Activated naive CD8-positive, alpha-beta T cell (primary cell): ENCODE results near the gene RSPO3.
"Not testable (repeated sequence)": the region's sequence is repeated elsewhere in the genome, so short reads cannot be mapped to it uniquely, and the experiment has no call there.

Source experiments
- H3K27ac Mint-ChIP-seq: one replicate; pipeline ENCODE4 v1.8.0; 2021; ENCODE audit warnings: mixed read lengths
- H3K27me3 Mint-ChIP-seq: one replicate; pipeline ENCODE4 v1.8.0; 2021; ENCODE audit warnings: mixed read lengths
- H3K36me3 Mint-ChIP-seq: one replicate; pipeline ENCODE4 v1.8.0; 2021; ENCODE audit warnings: mixed read lengths
- H3K4me1 Mint-ChIP-seq: one replicate; pipeline ENCODE4 v1.8.0; 2021; ENCODE audit warnings: low read depth, mixed read lengths
- H3K4me3 Mint-ChIP-seq: one replicate; pipeline ENCODE4 v1.8.0; 2021; ENCODE audit warnings: mild to moderate bottlenecking, mixed read lengths
- H3K9me3 Mint-ChIP-seq: one replicate; pipeline ENCODE4 v1.8.0; 2021; ENCODE audit warnings: low read depth, mixed read lengths

RSPO3 gene

GRCh38 chr6:127195833-127196232 lies 77.4 kb downstream of the RSPO3 start:
- Mint-ChIP-seq H3K4me3 (no peak overlapping the region), H3K36me3 (no peaks in the 10 kb centered on the region), H3K27me3 (peaks cover 8% of the 10 kb centered on the region), H3K4me1 (no peaks in the 10 kb centered on the region), H3K27ac (no peak overlapping the region), H3K9me3 (no peaks in the 10 kb centered on the region)

GRCh38 chr6:127198549-127198948 lies 80.1 kb downstream of the RSPO3 start:
- no peaks in the 10 kb centered on the region for H3K9me3 Mint-ChIP-seq
- H3K27ac Mint-ChIP-seq: no peak overlapping the region
- H3K4me3 Mint-ChIP-seq: no peak overlapping the region
- no peaks in the 10 kb centered on the region for H3K36me3 Mint-ChIP-seq
- no peaks in the 10 kb centered on the region for H3K4me1 Mint-ChIP-seq
- peaks cover 19% of the 10 kb centered on the region for H3K27me3 Mint-ChIP-seq

- H3K9me3 Mint-ChIP-seq: no peaks in the 10 kb centered on the region
- H3K4me3 Mint-ChIP-seq: no peak overlapping the region
- no peaks in the 10 kb centered on the region for H3K36me3 Mint-ChIP-seq
- peaks cover 18% of the 10 kb centered on the region for H3K27me3 Mint-ChIP-seq
- H3K4me1 Mint-ChIP-seq: no peaks in the 10 kb centered on the region
- H3K27ac Mint-ChIP-seq: no peak overlapping the region
Measured at GRCh38 chr6:127199470-127199869, 81.0 kb downstream of the RSPO3 start.

GRCh38 chr6:127200114-127200513 lies 81.6 kb downstream of the RSPO3 start:
- Mint-ChIP-seq H3K36me3 (no peaks in the 10 kb centered on the region), H3K4me1 (no peaks in the 10 kb centered on the region), H3K4me3 (no peak overlapping the region), H3K27ac (no peak overlapping the region), H3K9me3 (no peaks in the 10 kb centered on the region), H3K27me3 (peaks cover 19% of the 10 kb centered on the region)

- no peaks in the 10 kb centered on the region for H3K9me3 Mint-ChIP-seq
- no peaks in the 10 kb centered on the region for H3K4me1 Mint-ChIP-seq
- no peak overlapping the region for H3K27ac Mint-ChIP-seq
- no peak overlapping the region for H3K4me3 Mint-ChIP-seq
- no peaks in the 10 kb centered on the region for H3K36me3 Mint-ChIP-seq
- H3K27me3 Mint-ChIP-seq: peaks cover 18% of the 10 kb centered on the region
Measured at GRCh38 chr6:127201321-127201720, 82.8 kb downstream of the RSPO3 start.

GRCh38 chr6:127202676-127203075 lies 84.2 kb downstream of the RSPO3 start:
- H3K9me3 Mint-ChIP-seq: no peaks in the 10 kb centered on the region
- no peaks in the 10 kb centered on the region for H3K4me1 Mint-ChIP-seq
- H3K27me3 Mint-ChIP-seq: peaks cover 19% of the 10 kb centered on the region
- no peak overlapping the region for H3K4me3 Mint-ChIP-seq
- H3K36me3 Mint-ChIP-seq: no peaks in the 10 kb centered on the region
- no peak overlapping the region for H3K27ac Mint-ChIP-seq

- no peaks in the 10 kb centered on the region for H3K4me1 Mint-ChIP-seq
- H3K27me3 Mint-ChIP-seq: peaks cover 24% of the 10 kb centered on the region
- H3K36me3 Mint-ChIP-seq: no peaks in the 10 kb centered on the region
- no peaks in the 10 kb centered on the region for H3K9me3 Mint-ChIP-seq
- no peak overlapping the region for H3K27ac Mint-ChIP-seq
- H3K4me3 Mint-ChIP-seq: no peak overlapping the region
Measured at GRCh38 chr6:127204281-127204680, 85.8 kb downstream of the RSPO3 start.

GRCh38 chr6:127205036-127205435 lies 86.6 kb downstream of the RSPO3 start:
- Mint-ChIP-seq H3K9me3 (no peaks in the 10 kb centered on the region), H3K4me3 (no peak overlapping the region), H3K27me3 (peaks cover 23% of the 10 kb centered on the region), H3K36me3 (no peaks in the 10 kb centered on the region), H3K27ac (no peak overlapping the region), H3K4me1 (no peaks in the 10 kb centered on the region)

GRCh38 chr6:127206531-127207095 lies 88.1 kb downstream of the RSPO3 start:
- no peak overlapping the region for H3K27ac Mint-ChIP-seq

GRCh38 chr6:127207591-127208120 lies 89.2 kb downstream of the RSPO3 start:
- Mint-ChIP-seq H3K4me3 (no peak overlapping the region), H3K27me3 (peaks cover 25% of the 10 kb centered on the region), H3K4me1 (no peaks in the 10 kb centered on the region), H3K36me3 (no peaks in the 10 kb centered on the region), H3K9me3 (no peaks in the 10 kb centered on the region), H3K27ac (no peak overlapping the region)

More at GRCh38 chr6:127206531-127207095, 88.1 kb downstream of the RSPO3 start:
- H3K4me3 Mint-ChIP-seq: no peak overlapping the region
- no peaks in the 10 kb centered on the region for H3K4me1 Mint-ChIP-seq
- no peaks in the 10 kb centered on the region for H3K9me3 Mint-ChIP-seq
- no peaks in the 10 kb centered on the region for H3K36me3 Mint-ChIP-seq
- H3K27me3 Mint-ChIP-seq: peaks cover 24% of the 10 kb centered on the region

- Mint-ChIP-seq H3K4me1 (no peaks in the 10 kb centered on the region), H3K27ac (no peak overlapping the region), H3K36me3 (no peaks in the 10 kb centered on the region), H3K9me3 (no peaks in the 10 kb centered on the region), H3K27me3 (peaks cover 21% of the 10 kb centered on the region), H3K4me3 (no peak overlapping the region)
Measured at GRCh38 chr6:127210725-127211124, 92.3 kb downstream of the RSPO3 start.

- Mint-ChIP-seq H3K4me1 (no peaks in the 10 kb centered on the region), H3K27ac (no peak overlapping the region), H3K4me3 (no peak overlapping the region), H3K27me3 (peaks cover 24% of the 10 kb centered on the region), H3K36me3 (no peaks in the 10 kb centered on the region), H3K9me3 (no peaks in the 10 kb centered on the region)
Measured at GRCh38 chr6:127212376-127212775, 93.9 kb downstream of the RSPO3 start.

GRCh38 chr6:127214032-127214431 lies 95.6 kb downstream of the RSPO3 start:
- H3K27ac Mint-ChIP-seq, H3K4me1 Mint-ChIP-seq, H3K9me3 Mint-ChIP-seq, H3K36me3 Mint-ChIP-seq, H3K4me3 Mint-ChIP-seq: not testable (repeated sequence)
- peaks cover 19% of the 10 kb centered on the region for H3K27me3 Mint-ChIP-seq

- not testable (repeated sequence) for H3K4me1 Mint-ChIP-seq, H3K9me3 Mint-ChIP-seq, H3K27ac Mint-ChIP-seq, H3K36me3 Mint-ChIP-seq, H3K4me3 Mint-ChIP-seq
- H3K27me3 Mint-ChIP-seq: peaks cover 18% of the 10 kb centered on the region
Measured at GRCh38 chr6:127214531-127214930, 96.1 kb downstream of the RSPO3 start.

GRCh38 chr6:127215931-127216330 lies 97.5 kb downstream of the RSPO3 start:
- no peaks in the 10 kb centered on the region for H3K36me3 Mint-ChIP-seq
- no peak overlapping the region for H3K4me3 Mint-ChIP-seq
- no peak overlapping the region for H3K27ac Mint-ChIP-seq
- peaks cover 15% of the 10 kb centered on the region for H3K27me3 Mint-ChIP-seq
- H3K4me1 Mint-ChIP-seq: no peaks in the 10 kb centered on the region
- H3K9me3 Mint-ChIP-seq: no peaks in the 10 kb centered on the region
